Measurements from ENCODE around the gene HEBP2.
"Not testable (repeated sequence)": the region's sequence is repeated elsewhere in the genome, so short reads cannot be mapped to it uniquely, and the experiment has no call there.

Gene HEBP2

GRCh38 chr6:138403801-138404665 is at the start of gene HEBP2:
HEBP2 (plus strand) TSS chr6:138404223; CDS start chr6:138404496, 273 bp downstream.
- H3K27me3 ChIP-seq (ENCODE audit: control insufficient read depth in 1 of 2, insufficient read depth in 2 of 2, low read length in 2 of 2): no peaks in the 10 kb centered on the region
- no peaks in the 10 kb centered on the region for H3K9me3 ChIP-seq (ENCODE audit: control insufficient read depth in 1 of 2, low read length in 2 of 2)
- H3K36me3 ChIP-seq (ENCODE audit: control insufficient read depth in 1 of 2, insufficient read depth in 2 of 2, low read length in 2 of 2): peaks cover 19 to 26% of the 10 kb centered on the region in 2 donors
- peaks cover 4 to 18% of the 10 kb centered on the region in 2 donors for H3K4me1 ChIP-seq (ENCODE audit: control insufficient read depth in 1 of 2, insufficient read depth in 2 of 2, low read length in 2 of 2)
- H3K27ac ChIP-seq (ENCODE audit: low read depth, low read length): peak within 1 kb of the TSS; percentile 73
- H3K4me3 ChIP-seq (ENCODE audit: low read depth in 1 of 2, low read length in 2 of 2): peak within 1 kb of the TSS; percentile 92 to 97
- peak within 1 kb of the TSS; percentile 91 to 94 for H3K9ac ChIP-seq (ENCODE audit: low read depth in 1 of 2, low read length in 2 of 2)

DNA sequence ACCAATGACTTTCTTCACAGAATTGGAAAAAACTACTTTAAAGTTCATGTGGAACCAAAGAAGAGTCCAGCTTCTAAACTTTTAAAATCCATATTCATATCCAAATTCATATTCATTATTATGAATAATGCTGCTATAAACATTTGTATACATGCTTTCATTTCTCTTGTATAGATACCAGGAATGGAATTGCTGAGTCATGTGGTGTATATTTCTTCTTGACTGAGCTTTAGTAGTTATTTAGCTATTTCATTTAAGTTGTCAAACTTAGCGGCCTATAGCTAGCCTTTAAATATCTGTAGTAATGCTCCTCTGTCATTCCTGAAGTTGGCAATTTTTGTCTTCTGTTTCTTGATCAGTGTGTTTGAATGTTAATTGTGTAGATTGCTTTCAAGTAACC is 46.1 kb upstream of the HEBP2 start:
- Histone ChIP-seq H3K9me3 (ENCODE audit: control insufficient read depth in 1 of 2, low read length in 2 of 2) (no peaks in the 10 kb centered on the region), H3K27me3 (ENCODE audit: control insufficient read depth in 1 of 2, insufficient read depth in 2 of 2, low read length in 2 of 2) (no peaks in the 10 kb centered on the region), H3K4me3 (ENCODE audit: low read depth in 1 of 2, low read length in 2 of 2) (no peak overlapping the region), H3K27ac (ENCODE audit: low read depth, low read length) (no peak overlapping the region), H3K4me1 (ENCODE audit: control insufficient read depth in 1 of 2, insufficient read depth in 2 of 2, low read length in 2 of 2) (no peaks in the 10 kb centered on the region), H3K36me3 (ENCODE audit: control insufficient read depth in 1 of 2, insufficient read depth in 2 of 2, low read length in 2 of 2) (no peaks in the 10 kb centered on the region), H3K9ac (ENCODE audit: low read depth in 1 of 2, low read length in 2 of 2) (no peak overlapping the region)

DNA sequence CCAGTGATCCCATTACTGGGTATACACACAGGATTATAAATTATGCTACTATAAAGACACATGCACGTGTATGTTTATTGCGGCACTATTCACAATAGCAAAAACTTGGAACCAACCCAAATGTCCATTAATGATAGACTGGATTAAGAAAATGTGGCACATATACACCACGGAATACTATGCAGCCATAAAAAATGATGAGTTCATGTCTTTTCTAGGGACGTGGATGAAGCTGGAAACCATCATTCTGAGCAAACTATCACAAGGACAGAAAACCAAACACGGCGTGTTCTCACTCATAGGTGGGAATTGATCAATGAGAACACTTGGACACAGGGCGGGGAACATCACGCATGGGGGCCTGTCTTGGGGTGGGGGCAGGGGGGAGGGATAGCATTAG is 35.3 kb upstream of the HEBP2 start:
- not testable (repeated sequence) for H3K4me1 ChIP-seq (ENCODE audit: control insufficient read depth in 1 of 2, insufficient read depth in 2 of 2, low read length in 2 of 2); H3K36me3 ChIP-seq (ENCODE audit: control insufficient read depth in 1 of 2, insufficient read depth in 2 of 2, low read length in 2 of 2); H3K4me3 ChIP-seq (ENCODE audit: low read depth in 1 of 2, low read length in 2 of 2); H3K9ac ChIP-seq (ENCODE audit: low read depth in 1 of 2, low read length in 2 of 2); H3K27ac ChIP-seq (ENCODE audit: low read depth, low read length); H3K9me3 ChIP-seq (ENCODE audit: control insufficient read depth in 1 of 2, low read length in 2 of 2); H3K27me3 ChIP-seq (ENCODE audit: control insufficient read depth in 1 of 2, insufficient read depth in 2 of 2, low read length in 2 of 2)

- Histone ChIP-seq H3K27me3 (ENCODE audit: control insufficient read depth in 1 of 2, insufficient read depth in 2 of 2, low read length in 2 of 2) (no peaks in the 10 kb centered on the region), H3K36me3 (ENCODE audit: control insufficient read depth in 1 of 2, insufficient read depth in 2 of 2, low read length in 2 of 2) (no peaks in the 10 kb centered on the region), H3K27ac (ENCODE audit: low read depth, low read length) (no peak overlapping the region), H3K9me3 (ENCODE audit: control insufficient read depth in 1 of 2, low read length in 2 of 2) (no peaks in the 10 kb centered on the region), H3K4me3 (ENCODE audit: low read depth in 1 of 2, low read length in 2 of 2) (no peak overlapping the region), H3K4me1 (ENCODE audit: control insufficient read depth in 1 of 2, insufficient read depth in 2 of 2, low read length in 2 of 2) (peaks cover 0 to 6% of the 10 kb centered on the region in 2 donors), H3K9ac (ENCODE audit: low read depth in 1 of 2, low read length in 2 of 2) (no peak overlapping the region)
Observed at GRCh38 chr6:138370631-138371451, 33.2 kb upstream of the HEBP2 start.

DNA sequence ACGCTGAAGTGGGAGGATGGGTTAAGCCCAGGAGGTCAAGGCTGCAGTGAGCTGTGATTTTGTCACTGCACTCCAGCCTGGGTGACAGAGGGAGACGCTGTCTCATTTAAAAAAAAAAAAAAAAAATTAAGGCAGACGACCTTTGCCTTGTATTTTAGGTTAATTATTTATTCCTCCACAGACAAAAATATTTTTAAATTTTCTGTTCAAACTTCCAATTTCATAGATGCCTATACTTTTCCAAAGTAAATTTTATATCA is 32.6 kb upstream of the HEBP2 start:
- H3K9ac ChIP-seq (ENCODE audit: low read depth in 1 of 2, low read length in 2 of 2): no peak overlapping the region
- no peaks in the 10 kb centered on the region for H3K9me3 ChIP-seq (ENCODE audit: control insufficient read depth in 1 of 2, low read length in 2 of 2)
- H3K4me3 ChIP-seq (ENCODE audit: low read depth in 1 of 2, low read length in 2 of 2): no peak overlapping the region
- peaks cover 0 to 6% of the 10 kb centered on the region in 2 donors for H3K4me1 ChIP-seq (ENCODE audit: control insufficient read depth in 1 of 2, insufficient read depth in 2 of 2, low read length in 2 of 2)
- H3K27ac ChIP-seq (ENCODE audit: low read depth, low read length): no peak overlapping the region
- no peaks in the 10 kb centered on the region for H3K27me3 ChIP-seq (ENCODE audit: control insufficient read depth in 1 of 2, insufficient read depth in 2 of 2, low read length in 2 of 2)
- H3K36me3 ChIP-seq (ENCODE audit: control insufficient read depth in 1 of 2, insufficient read depth in 2 of 2, low read length in 2 of 2): no peaks in the 10 kb centered on the region

DNA sequence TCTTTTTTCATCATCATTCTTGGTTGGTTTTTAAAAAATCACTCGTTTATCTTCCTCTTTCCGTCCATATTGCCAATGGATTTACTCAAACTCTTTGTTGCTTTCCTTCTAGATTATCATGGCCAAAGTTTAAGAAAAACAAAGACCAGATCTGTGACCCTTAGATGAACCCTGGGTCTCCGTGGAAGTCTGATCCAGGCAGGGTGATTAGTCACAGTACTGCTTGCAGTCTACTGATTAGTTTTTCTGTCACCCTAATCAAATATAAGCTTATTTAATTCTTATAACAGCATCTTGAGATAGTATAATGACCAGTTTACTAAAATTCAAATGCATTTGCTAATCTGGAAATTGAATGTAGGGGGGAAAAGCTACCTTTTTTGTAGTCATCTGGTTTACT is 32.3 kb upstream of the HEBP2 start:
- Histone ChIP-seq H3K9me3 (ENCODE audit: control insufficient read depth in 1 of 2, low read length in 2 of 2) (no peaks in the 10 kb centered on the region), H3K27me3 (ENCODE audit: control insufficient read depth in 1 of 2, insufficient read depth in 2 of 2, low read length in 2 of 2) (no peaks in the 10 kb centered on the region), H3K36me3 (ENCODE audit: control insufficient read depth in 1 of 2, insufficient read depth in 2 of 2, low read length in 2 of 2) (no peaks in the 10 kb centered on the region), H3K4me1 (ENCODE audit: control insufficient read depth in 1 of 2, insufficient read depth in 2 of 2, low read length in 2 of 2) (peaks cover 0 to 6% of the 10 kb centered on the region in 2 donors), H3K27ac (ENCODE audit: low read depth, low read length) (no peak overlapping the region), H3K9ac (ENCODE audit: low read depth in 1 of 2, low read length in 2 of 2) (no peak overlapping the region), H3K4me3 (ENCODE audit: low read depth in 1 of 2, low read length in 2 of 2) (no peak overlapping the region)

GRCh38 chr6:138372711-138373463 is 31.1 kb upstream of the HEBP2 start:
- no peaks in the 10 kb centered on the region for H3K9me3 ChIP-seq (ENCODE audit: control insufficient read depth in 1 of 2, low read length in 2 of 2)
- no peak overlapping the region for H3K4me3 ChIP-seq (ENCODE audit: low read depth in 1 of 2, low read length in 2 of 2)
- no peak overlapping the region for H3K9ac ChIP-seq (ENCODE audit: low read depth in 1 of 2, low read length in 2 of 2)
- H3K4me1 ChIP-seq (ENCODE audit: control insufficient read depth in 1 of 2, insufficient read depth in 2 of 2, low read length in 2 of 2): peaks cover 0 to 6% of the 10 kb centered on the region in 2 donors
- H3K36me3 ChIP-seq (ENCODE audit: control insufficient read depth in 1 of 2, insufficient read depth in 2 of 2, low read length in 2 of 2): no peaks in the 10 kb centered on the region
- no peak overlapping the region for H3K27ac ChIP-seq (ENCODE audit: low read depth, low read length)
- H3K27me3 ChIP-seq (ENCODE audit: control insufficient read depth in 1 of 2, insufficient read depth in 2 of 2, low read length in 2 of 2): no peaks in the 10 kb centered on the region

DNA sequence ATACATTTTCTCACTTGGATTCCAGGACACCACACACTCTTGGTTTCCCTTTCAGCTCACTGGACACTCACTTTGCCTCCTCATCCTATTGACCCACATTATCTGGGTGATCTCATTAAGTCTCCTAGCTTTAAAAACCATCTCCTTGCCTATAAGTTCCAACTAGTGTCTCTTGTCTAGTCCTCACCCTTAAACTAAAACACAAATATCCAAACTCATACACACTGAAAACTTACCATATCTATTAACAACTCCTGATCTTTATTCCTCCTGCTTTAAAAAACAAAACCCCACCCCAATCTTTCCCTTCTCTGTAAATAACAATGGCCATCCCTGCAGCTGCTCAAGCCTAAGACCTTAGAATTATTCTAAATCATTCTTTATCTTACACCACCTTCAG is 29.8 kb upstream of the HEBP2 start:
- H3K36me3 ChIP-seq (ENCODE audit: control insufficient read depth in 1 of 2, insufficient read depth in 2 of 2, low read length in 2 of 2): no peaks in the 10 kb centered on the region

GRCh38 chr6:138374815-138375214 is 29.2 kb upstream of the HEBP2 start:
- Histone ChIP-seq H3K27ac (ENCODE audit: low read depth, low read length) (no peak overlapping the region), H3K36me3 (ENCODE audit: control insufficient read depth in 1 of 2, insufficient read depth in 2 of 2, low read length in 2 of 2) (no peaks in the 10 kb centered on the region), H3K9me3 (ENCODE audit: control insufficient read depth in 1 of 2, low read length in 2 of 2) (no peaks in the 10 kb centered on the region), H3K9ac (ENCODE audit: low read depth in 1 of 2, low read length in 2 of 2) (no peak overlapping the region), H3K4me1 (ENCODE audit: control insufficient read depth in 1 of 2, insufficient read depth in 2 of 2, low read length in 2 of 2) (peaks cover 0 to 6% of the 10 kb centered on the region in 2 donors), H3K4me3 (ENCODE audit: low read depth in 1 of 2, low read length in 2 of 2) (no peak overlapping the region), H3K27me3 (ENCODE audit: control insufficient read depth in 1 of 2, insufficient read depth in 2 of 2, low read length in 2 of 2) (no peaks in the 10 kb centered on the region)

More for the DNA sequence above, 29.8 kb upstream of the HEBP2 start:
- Histone ChIP-seq H3K27me3 (ENCODE audit: control insufficient read depth in 1 of 2, insufficient read depth in 2 of 2, low read length in 2 of 2) (no peaks in the 10 kb centered on the region), H3K27ac (ENCODE audit: low read depth, low read length) (no peak overlapping the region), H3K9me3 (ENCODE audit: control insufficient read depth in 1 of 2, low read length in 2 of 2) (no peaks in the 10 kb centered on the region), H3K4me3 (ENCODE audit: low read depth in 1 of 2, low read length in 2 of 2) (no peak overlapping the region), H3K9ac (ENCODE audit: low read depth in 1 of 2, low read length in 2 of 2) (no peak overlapping the region), H3K4me1 (ENCODE audit: control insufficient read depth in 1 of 2, insufficient read depth in 2 of 2, low read length in 2 of 2) (peaks cover 0 to 6% of the 10 kb centered on the region in 2 donors)

GRCh38 chr6:138377042-138377441 is 27.0 kb upstream of the HEBP2 start:
- Histone ChIP-seq H3K4me1 (ENCODE audit: control insufficient read depth in 1 of 2, insufficient read depth in 2 of 2, low read length in 2 of 2) (peaks cover 0 to under 1% of the 10 kb centered on the region in 2 donors), H3K9me3 (ENCODE audit: control insufficient read depth in 1 of 2, low read length in 2 of 2) (no peaks in the 10 kb centered on the region), H3K27me3 (ENCODE audit: control insufficient read depth in 1 of 2, insufficient read depth in 2 of 2, low read length in 2 of 2) (no peaks in the 10 kb centered on the region), H3K36me3 (ENCODE audit: control insufficient read depth in 1 of 2, insufficient read depth in 2 of 2, low read length in 2 of 2) (no peaks in the 10 kb centered on the region), H3K9ac (ENCODE audit: low read depth in 1 of 2, low read length in 2 of 2) (no peak overlapping the region), H3K4me3 (ENCODE audit: low read depth in 1 of 2, low read length in 2 of 2) (no peak overlapping the region), H3K27ac (ENCODE audit: low read depth, low read length) (no peak overlapping the region)
